ENCODE results near the gene LDLRAD3.

GRCh38 chr11:36069576-36070212, 125.8 kb downstream of the LDLRAD3 start:
- TF ChIP-seq CTCF (IDR thresholded peaks at IDR 0.05; ENCODE audit: borderline replicate concordance, extremely low read depth, low read length, poor library complexity, severe bottlenecking) = no peak
- TF ChIP-seq EZH2 (IDR thresholded peaks at IDR 0.05; ENCODE audit: borderline replicate concordance, low read depth, low read length, severe bottlenecking) = no peak

Data from DND-41 (cell line).